HL-60 (cell line): ENCODE results near the gene LSAMP.

ENCODE experiments used
- DNase-seq, 2 experiments: peaks; one replicate each; pipeline ENCODE4 v3.0.0-alpha.2; 2010 to 2020; ENCODE audit warnings: low read depth in 1 of 2, low spot score in 1 of 2
- H3K27ac ChIP-seq: fragments of 250-450 bp; sonication (Bioruptor Pico); replicated peaks from 2 replicates; pipeline ENCODE4 v1.5.1; 2020; ENCODE audit warnings: mild to moderate bottlenecking, moderate library complexity
- H3K27me3 ChIP-seq: fragments of 250-450 bp; sonication (Bioruptor Pico); 2 replicates; pipeline ENCODE4 v1.5.1; 2021; ENCODE audit warnings: mild to moderate bottlenecking, moderate library complexity; ENCODE audit not compliant: insufficient read depth, poor library complexity, severe bottlenecking
- H3K4me3 ChIP-seq: replicated peaks from 2 replicates; pipeline ENCODE4 v1.5.1; 2011; ENCODE audit warnings: mild to moderate bottlenecking, control low read depth, low read length; ENCODE audit not compliant: insufficient read depth
- CTCF ChIP-seq: IDR thresholded peaks from one replicate; pipeline ENCODE4 v1.5.1; 2011; ENCODE audit warnings: low read length, control low read depth, inconsistent platforms; ENCODE audit not compliant: insufficient read depth
- GABPA ChIP-seq: IDR thresholded peaks from 2 replicates; pipeline ENCODE4 v1.6.1; 2012; ENCODE audit warnings: low read depth
- POLR2AphosphoS5 ChIP-seq: IDR thresholded peaks from 2 replicates; pipeline ENCODE4 v1.6.1; 2012; ENCODE audit warnings: low read depth
- REST ChIP-seq: IDR thresholded peaks from 2 replicates; pipeline ENCODE4 v1.6.1; 2012; ENCODE audit warnings: low read depth; ENCODE audit not compliant: insufficient replicate concordance
- SPI1 ChIP-seq: IDR thresholded peaks from 2 replicates; pipeline ENCODE4 v1.6.1; 2012; ENCODE audit warnings: low read depth, mild to moderate bottlenecking, borderline replicate concordance

The LSAMP gene

GRCh38 chr3:116440196-116440595 lies 5.1 kb downstream of the LSAMP start:
- no peak for DNase-seq
- Histone ChIP-seq H3K4me3 (no peak overlapping the region), H3K27me3 (peaks cover 5% of the 10 kb centered on the region), H3K27ac (no peak overlapping the region)
- TF ChIP-seq CTCF (no peak), POLR2AphosphoS5 (no peak), GABPA (no peak), SPI1 (no peak)

- no peaks in the 10 kb centered on the region for H3K27me3 ChIP-seq
- no peak for DNase-seq
- H3K4me3 ChIP-seq, result no peak overlapping the region
- H3K27ac ChIP-seq, result no peak overlapping the region
- TF ChIP-seq CTCF (no peak), GABPA (no peak), POLR2AphosphoS5 (no peak), SPI1 (no peak), REST (no peak)
Observed at GRCh38 chr3:116433552-116433951, 11.7 kb downstream of the LSAMP start.

GRCh38 chr3:116432795-116433194 lies 12.5 kb downstream of the LSAMP start:
- Histone ChIP-seq H3K27ac (no peak overlapping the region), H3K27me3 (no peaks in the 10 kb centered on the region), H3K4me3 (no peak overlapping the region)
- DNase-seq, result no peak
- TF ChIP-seq POLR2AphosphoS5 (no peak), SPI1 (no peak), GABPA (no peak), CTCF (no peak), REST (no peak)
